ENCODE results near the gene CDH5. TPM values are rescaled to one million over a fixed set of nuclear protein-coding genes. Genes with fewer than 3 reads are reported as not detected.

The CDH5 gene
- polyA plus RNA-seq, 1 donor (not counting 4 experiments of a cell fraction or from before 2014, with no cell fraction given) = 0.05 TPM

DNA sequence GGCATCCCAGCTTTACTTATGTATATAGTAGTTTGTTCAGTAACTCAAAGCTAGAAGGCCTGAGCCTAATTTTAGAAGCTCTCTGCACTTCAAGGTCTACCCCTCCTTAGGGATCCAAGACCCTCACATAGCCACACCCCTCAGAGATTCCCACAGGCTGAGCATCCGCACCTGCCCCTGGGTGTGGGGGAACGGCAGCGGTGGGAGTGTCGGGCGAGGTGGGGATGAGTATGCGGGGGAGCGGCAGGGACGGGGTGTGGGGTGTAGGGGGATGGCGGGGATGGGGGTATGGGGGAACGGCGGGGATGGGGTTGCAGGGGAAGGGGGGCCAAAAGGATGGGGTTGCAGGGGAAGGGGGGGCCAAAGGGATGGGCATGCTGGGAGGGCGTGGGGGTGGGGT, 35.7 kb downstream of the CDH5 start:
- Histone ChIP-seq H2AFZ (ENCODE audit: control insufficient read depth, low read length) (no peak overlapping the region), H3K9me3 (ENCODE audit: control insufficient read depth, low read depth, low read length) (no peaks in the 10 kb centered on the region), H4K20me1 (ENCODE audit: control insufficient read depth, extremely low read depth, insufficient read depth, low read length) (no peaks in the 10 kb centered on the region), H3K27ac (ENCODE audit: control insufficient read depth, insufficient read depth, low read length) (no peak overlapping the region), H3K27me3 (ENCODE audit: control insufficient read depth, extremely low read depth, insufficient read depth, low read length) (peaks cover 6% of the 10 kb centered on the region), H3K9ac (ENCODE audit: control insufficient read depth, extremely low read depth, insufficient read depth, low read length) (no peak overlapping the region), H3K4me2 (ENCODE audit: control insufficient read depth, extremely low read depth, insufficient read depth, low read depth, low read length) (no peak overlapping the region), H3K79me2 (ENCODE audit: control insufficient read depth, insufficient read depth, low read length) (no peaks in the 10 kb centered on the region), H3K36me3 (ENCODE audit: control insufficient read depth in 2 of 2, extremely low read depth in 1 of 2, insufficient read depth in 2 of 2, low read length in 2 of 2) (no peaks in the 10 kb centered on the region), H3K4me3 (ENCODE audit: control insufficient read depth in 2 of 3, extremely low read depth in 1 of 3, insufficient read depth in 2 of 3, low read depth in 1 of 3, low read length in 3 of 3) (no peak overlapping the region), H3K9me1 (ENCODE audit: control insufficient read depth, extremely low read depth, insufficient read depth, low read length) (no peaks in the 10 kb centered on the region), H3K4me1 (ENCODE audit: control insufficient read depth, extremely low read depth, insufficient read depth, low read length) (peaks cover 6% of the 10 kb centered on the region)
- dilution Hi-C loops (cut with MboI; ENCODE audit: extremely low pct_ligation_motif_present, low sequenced_read_pairs) = no loop called here
- TF ChIP-seq, protein P1, sequence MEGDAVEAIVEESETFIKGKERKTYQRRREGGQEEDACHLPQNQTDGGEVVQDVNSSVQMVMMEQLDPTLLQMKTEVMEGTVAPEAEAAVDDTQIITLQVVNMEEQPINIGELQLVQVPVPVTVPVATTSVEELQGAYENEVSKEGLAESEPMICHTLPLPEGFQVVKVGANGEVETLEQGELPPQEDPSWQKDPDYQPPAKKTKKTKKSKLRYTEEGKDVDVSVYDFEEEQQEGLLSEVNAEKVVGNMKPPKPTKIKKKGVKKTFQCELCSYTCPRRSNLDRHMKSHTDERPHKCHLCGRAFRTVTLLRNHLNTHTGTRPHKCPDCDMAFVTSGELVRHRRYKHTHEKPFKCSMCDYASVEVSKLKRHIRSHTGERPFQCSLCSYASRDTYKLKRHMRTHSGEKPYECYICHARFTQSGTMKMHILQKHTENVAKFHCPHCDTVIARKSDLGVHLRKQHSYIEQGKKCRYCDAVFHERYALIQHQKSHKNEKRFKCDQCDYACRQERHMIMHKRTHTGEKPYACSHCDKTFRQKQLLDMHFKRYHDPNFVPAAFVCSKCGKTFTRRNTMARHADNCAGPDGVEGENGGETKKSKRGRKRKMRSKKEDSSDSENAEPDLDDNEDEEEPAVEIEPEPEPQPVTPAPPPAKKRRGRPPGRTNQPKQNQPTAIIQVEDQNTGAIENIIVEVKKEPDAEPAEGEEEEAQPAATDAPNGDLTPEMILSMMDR (optimal IDR thresholded peaks at IDR 0.05 in 1 of 3, IDR thresholded peaks at IDR 0.05 in 1 of 3, conservative IDR thresholded peaks at IDR 0.05 in 1 of 3; ENCODE audit: extremely low read depth in 1 of 3, insufficient read depth in 2 of 3, low read length in 3 of 3) = no peak
- no peak for TF ChIP-seq EZH2 (IDR thresholded peaks at IDR 0.05; ENCODE audit: low read length)
- DNase-seq (ENCODE audit: low read depth, low spot score) = no peak
- FAIRE-seq = no peak

DNA sequence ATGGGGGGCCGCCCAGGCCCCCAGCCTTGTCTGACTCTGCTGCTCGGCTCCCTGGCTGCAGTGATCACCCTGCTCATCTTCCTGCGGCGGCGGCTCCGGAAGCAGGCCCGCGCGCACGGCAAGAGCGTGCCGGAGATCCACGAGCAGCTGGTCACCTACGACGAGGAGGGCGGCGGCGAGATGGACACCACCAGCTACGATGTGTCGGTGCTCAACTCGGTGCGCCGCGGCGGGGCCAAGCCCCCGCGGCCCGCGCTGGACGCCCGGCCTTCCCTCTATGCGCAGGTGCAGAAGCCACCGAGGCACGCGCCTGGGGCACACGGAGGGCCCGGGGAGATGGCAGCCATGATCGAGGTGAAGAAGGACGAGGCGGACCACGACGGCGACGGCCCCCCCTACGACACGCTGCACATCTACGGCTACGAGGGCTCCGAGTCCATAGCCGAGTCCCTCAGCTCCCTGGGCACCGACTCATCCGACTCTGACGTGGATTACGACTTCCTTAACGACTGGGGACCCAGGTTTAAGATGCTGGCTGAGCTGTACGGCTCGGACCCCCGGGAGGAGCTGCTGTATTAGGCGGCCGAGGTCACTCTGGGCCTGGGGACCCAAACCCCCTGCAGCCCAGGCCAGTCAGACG, 36.2 kb downstream of the CDH5 start:
- dilution Hi-C loops (cut with MboI; ENCODE audit: extremely low pct_ligation_motif_present, low sequenced_read_pairs) = no loop called here
- TF ChIP-seq, protein P1 (optimal IDR thresholded peaks at IDR 0.05 in 1 of 3, IDR thresholded peaks at IDR 0.05 in 1 of 3, conservative IDR thresholded peaks at IDR 0.05 in 1 of 3; ENCODE audit: extremely low read depth in 1 of 3, insufficient read depth in 2 of 3, low read length in 3 of 3) = no peak
- TF ChIP-seq EZH2 (IDR thresholded peaks at IDR 0.05; ENCODE audit: low read length) = no peak
- no peaks in the 10 kb centered on the region for H3K36me3 ChIP-seq (ENCODE audit: control insufficient read depth in 2 of 2, extremely low read depth in 1 of 2, insufficient read depth in 2 of 2, low read length in 2 of 2)

More for the DNA sequence above, 36.2 kb downstream of the CDH5 start:
- Histone ChIP-seq H3K27me3 (ENCODE audit: control insufficient read depth, extremely low read depth, insufficient read depth, low read length) (peaks cover 6% of the 10 kb centered on the region), H3K4me1 (ENCODE audit: control insufficient read depth, extremely low read depth, insufficient read depth, low read length) (peaks cover 11% of the 10 kb centered on the region), H3K9ac (ENCODE audit: control insufficient read depth, extremely low read depth, insufficient read depth, low read length) (no peak overlapping the region), H3K4me3 (ENCODE audit: control insufficient read depth in 2 of 3, extremely low read depth in 1 of 3, insufficient read depth in 2 of 3, low read depth in 1 of 3, low read length in 3 of 3) (no peak overlapping the region), H2AFZ (ENCODE audit: control insufficient read depth, low read length) (no peak overlapping the region), H3K4me2 (ENCODE audit: control insufficient read depth, extremely low read depth, insufficient read depth, low read depth, low read length) (no peak overlapping the region), H3K27ac (ENCODE audit: control insufficient read depth, insufficient read depth, low read length) (no peak overlapping the region), H3K9me3 (ENCODE audit: control insufficient read depth, low read depth, low read length) (no peaks in the 10 kb centered on the region), H4K20me1 (ENCODE audit: control insufficient read depth, extremely low read depth, insufficient read depth, low read length) (no peaks in the 10 kb centered on the region), H3K79me2 (ENCODE audit: control insufficient read depth, insufficient read depth, low read length) (no peaks in the 10 kb centered on the region), H3K9me1 (ENCODE audit: control insufficient read depth, extremely low read depth, insufficient read depth, low read length) (no peaks in the 10 kb centered on the region)
- DNase-seq (ENCODE audit: low read depth, low spot score) = no peak
- FAIRE-seq = no peak

All from keratinocyte (primary cell).